HG03521 (cell line): ENCODE data around the gene ASCL3.
"Not testable (repeated sequence)": the region's sequence is repeated elsewhere in the genome, so short reads cannot be mapped to it uniquely, and the experiment has no call there.

Source experiments
- ATAC-seq: cut with Tn5 transposase; IDR thresholded peaks from one replicate; pipeline ENCODE4 v1.9.1; 2021; ENCODE audit warnings: mild to moderate bottlenecking, moderate library complexity; ENCODE audit not compliant: unreplicated experiment

The ASCL3 gene

DNA sequence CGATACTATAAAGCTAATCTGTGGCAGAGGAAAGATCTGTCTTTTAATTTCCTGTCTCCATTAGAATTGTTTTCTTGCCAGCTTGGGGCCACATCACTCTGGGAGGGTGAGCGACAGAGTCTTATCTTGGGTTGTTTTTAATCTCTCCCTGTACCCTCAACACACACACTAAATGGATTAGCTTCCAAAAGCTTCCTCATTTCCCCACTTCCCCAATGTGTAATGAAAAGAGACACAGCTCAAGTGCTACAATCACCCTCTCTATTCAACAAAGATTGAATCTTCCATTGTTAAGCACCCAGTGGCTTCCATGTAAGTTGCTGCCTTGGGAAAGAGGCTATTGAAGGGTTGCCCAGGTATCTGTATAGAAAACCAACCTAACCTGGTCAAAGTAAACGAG, 6.1 kb upstream of the ASCL3 start:
- ATAC-seq: no peak

DNA sequence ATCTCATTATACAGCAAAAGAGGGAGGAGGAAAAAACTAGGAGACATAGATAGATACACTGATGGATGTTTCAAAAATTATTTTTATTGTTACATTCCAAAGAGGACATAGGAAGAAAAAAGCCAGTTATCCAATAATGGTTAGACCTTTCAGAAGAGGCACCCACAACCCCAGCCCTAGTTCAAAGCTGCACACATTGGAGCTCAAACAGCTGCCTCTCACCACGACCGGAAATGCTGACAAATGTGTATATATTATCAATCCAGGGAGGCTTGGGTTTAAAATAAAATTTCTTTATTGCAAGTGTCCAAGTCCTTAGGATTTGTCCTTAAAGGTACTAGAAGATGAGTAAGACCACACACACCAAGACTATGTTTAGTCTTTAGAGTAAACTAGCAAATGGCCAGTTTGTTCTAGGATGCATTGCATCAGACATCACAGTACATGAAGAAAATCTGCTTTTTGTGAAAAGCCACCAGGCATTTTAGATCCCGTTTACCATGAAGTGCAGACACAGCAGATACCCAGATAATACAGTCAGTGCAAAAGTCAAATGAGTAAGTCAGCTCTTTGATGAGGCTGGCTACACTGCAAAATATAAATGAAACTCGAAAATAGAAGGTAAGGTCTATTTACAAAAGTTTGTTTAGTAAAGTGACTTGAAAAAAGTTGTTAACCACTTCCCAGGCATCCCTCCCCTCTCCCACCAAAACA, 4.6 kb upstream of the ASCL3 start:
- no peak for ATAC-seq

DNA sequence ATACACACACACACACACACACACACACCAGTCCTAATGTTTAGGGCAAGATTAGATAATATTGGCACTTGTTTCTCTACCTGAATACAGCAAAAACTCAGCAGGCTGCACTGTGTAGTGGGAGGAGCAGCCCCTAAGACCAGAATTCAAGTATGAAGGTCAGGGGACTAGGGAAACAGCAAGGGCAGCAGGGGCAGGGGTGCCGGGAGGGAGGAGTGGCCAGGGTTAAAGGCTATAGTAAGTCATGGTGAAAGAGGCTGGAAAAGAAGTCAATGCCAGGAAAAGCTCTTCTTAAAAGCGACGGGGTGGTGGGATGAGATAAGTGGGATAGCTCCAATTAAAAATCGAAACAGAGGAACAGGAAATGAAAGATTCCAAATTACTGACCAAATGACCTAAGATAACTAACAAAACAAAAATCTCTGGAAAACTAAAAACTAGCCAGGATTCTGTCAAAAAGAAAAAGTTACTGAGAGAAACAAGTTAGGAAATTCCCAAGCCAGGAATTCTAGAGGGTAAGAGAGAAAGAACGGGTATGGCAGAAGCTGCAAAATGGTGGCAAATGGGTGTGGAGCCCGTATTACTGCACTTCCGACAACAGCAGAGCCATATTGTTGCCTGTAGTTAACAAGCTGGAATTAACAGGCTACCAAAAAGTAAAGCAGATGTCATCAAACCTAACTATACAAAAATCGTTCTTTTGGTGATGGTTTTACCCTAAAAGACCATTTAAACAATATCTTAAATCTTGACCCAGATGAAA, 1.3 kb downstream of the ASCL3 start:
- ATAC-seq: no peak

DNA sequence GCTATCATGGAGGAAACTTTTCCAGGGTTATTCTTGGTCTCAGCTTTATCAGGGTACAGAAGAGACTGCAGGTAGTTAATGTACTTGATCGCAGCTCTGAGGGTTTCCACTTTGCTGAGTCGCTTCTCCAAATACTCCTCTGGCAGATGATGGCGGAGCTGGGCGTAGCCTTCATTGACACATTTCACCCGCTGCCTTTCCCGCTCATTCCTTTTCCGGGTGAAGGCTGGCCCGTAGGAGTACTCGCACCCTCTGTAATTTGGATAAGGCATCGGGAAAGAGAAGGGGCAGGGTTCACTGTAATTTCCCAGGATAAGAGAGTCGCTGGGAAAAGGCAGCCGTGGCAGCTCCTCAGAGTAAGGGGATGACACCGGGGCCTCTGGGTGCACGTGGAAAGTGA, 5.2 kb downstream of the ASCL3 start:
- ATAC-seq: no peak

DNA sequence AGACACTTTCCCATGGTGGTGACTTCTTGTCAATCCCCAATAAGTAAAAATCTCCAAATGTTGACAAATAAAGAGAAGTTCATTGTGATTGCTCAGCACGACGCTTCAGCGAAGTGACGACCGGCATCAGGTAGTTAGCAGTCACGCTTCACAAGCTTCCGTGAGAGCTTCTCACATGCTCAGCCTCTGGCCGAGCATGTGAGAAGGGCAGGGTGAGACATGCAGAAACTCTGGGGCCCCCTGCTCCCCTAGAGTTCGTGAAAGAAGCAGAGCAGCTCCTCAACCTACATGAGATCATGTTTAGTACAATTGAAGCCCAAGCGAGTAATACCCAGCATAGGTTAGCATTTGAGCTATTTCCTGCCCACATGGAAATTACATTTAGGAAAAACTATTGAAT, 5.7 kb downstream of the ASCL3 start:
- no peak for ATAC-seq

DNA sequence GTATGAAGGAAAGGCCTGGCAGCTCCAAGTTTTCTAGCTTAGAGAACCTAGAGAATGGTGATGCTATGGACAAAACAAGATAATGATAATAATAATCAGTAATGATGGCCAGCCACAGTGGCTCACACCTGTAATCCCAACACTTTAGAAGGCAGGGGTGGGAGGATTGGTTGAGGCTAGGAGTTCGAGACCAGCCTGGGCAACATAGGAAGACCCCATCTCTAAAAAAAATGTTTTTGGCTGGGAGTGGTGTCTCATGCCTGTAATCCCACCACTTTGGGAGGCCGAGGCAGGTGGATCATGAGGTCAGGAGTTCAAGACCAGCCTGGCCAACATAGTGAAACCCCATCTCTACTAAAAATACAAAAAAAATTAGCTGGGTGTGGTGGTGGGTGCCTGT, 7.0 kb downstream of the ASCL3 start:
- ATAC-seq: not testable (repeated sequence)

DNA sequence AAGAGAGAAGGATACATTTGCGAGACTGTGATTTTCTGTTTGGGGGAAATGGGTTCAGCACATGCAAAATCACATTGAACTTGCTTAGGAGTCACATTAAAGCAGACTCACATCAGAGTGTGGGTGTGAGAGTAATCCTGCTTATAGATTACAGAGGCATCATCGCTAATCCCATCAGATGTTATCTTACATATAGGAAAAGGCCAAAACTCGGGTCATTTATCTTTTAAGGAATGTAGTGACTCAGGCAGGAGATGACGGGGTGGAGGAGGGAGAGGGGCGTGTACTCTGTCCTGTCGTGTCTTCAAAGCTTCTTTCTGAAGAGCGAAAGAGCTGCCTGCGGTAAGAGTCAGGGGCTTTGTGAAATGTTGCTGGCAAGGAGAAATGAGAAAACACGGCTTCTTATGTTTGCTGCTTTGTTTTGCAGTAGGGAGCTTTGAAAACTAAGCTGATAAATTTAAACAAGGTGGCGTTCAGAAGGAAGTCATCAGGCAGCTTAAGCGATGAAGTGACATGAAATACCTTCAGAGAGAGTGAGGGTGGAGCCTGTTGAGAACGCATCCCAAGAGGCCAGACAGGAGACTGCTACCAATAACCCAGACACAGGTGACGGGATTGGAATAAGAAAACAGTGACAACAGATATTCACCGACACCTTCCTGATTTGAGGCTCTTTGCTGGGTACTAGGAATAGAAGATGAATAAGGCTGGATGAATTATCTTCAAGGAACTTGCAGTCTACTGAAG, 7.9 kb downstream of the ASCL3 start:
- no peak for ATAC-seq

DNA sequence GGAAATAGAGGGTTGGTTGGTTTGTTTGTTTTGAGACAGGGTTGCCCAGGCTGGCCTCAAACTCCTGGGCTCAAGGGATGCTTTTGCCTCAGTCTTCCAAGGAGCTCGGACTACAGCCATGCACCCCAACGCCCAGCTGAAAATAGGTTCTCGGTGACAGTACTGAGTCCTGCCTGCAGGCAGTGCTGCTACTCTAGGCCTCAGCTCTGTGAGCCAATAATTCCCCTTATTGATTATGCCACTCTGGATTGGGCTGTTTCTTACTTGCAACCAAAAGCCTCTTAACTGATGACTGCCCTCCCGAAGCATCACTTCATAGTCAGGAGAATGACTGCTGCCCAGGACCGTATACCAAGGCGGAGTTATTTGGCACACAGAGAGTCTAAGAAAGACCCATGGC, 8.9 kb downstream of the ASCL3 start:
- ATAC-seq: no peak

DNA sequence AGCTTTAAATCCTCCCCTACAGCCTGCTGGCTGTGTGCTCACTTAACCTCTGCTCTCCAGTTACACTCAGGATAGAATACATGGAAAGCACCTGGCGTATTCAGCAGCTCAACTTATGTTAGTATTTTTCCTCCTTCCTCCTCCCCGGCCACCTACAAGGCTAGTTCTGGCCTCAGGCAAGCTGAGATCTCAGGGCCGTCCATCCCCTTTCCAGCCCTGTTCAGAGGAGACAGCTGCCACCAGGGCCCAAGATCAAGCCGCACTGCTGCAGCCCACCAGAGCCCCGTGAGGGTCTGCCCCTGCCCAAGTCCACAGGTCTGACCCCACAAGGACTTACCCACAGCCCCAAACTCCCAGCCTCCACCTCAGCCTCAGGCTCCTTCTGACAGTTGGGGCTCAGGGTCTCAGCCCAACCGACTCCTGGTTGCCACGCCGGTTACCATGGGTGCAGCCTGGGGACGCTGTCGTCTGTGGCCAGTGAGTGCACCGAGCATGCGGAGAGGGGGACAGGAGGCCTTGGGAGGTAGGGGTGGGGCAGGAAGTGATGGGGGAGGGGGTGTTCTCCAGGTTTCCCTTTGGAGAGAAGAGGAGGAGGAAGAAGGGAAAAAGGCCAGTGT, 10.1 kb downstream of the ASCL3 start, which contains the start of gene C11orf16:
Gene C11orf16 (minus strand): TSS at position 384 of the 617 bp plus-strand sequence. CDS start 639 bp downstream, outside the sequence.
- ATAC-seq: no peak

DNA sequence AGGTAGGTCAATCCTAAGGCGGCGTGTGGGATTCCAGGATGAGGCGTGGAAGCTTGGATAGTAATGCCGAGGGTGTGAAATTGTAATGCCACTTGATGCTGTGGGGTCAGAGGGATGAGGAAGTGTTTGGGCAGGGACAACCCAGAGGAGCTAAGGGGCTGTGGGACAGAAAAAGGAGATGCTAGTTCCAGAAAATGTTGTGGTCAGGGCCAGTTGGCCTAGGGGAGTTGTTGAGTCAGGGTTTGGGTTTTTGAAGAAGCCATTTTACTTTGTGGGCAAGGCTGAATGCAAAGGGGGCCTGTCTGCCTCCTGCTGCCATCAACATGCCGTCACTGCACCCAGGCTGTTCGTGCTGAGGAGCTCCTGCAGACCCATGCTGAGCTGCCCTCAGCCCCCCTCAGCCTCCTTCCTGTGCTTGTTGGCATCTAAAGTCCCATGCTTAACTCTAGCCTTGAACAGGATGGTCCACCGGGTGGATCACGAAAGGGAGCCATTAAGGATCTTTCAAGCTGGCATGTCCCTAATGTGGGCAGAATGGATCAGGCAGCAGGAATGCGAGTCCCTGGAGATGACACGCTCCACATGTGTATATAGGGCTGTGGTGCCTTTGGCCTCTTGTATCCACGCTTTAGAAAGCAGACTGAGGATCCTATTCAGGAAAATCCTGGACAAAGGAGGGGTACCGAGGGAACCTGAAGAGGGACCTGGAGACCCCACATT, 12.2 kb downstream of the ASCL3 start:
- ATAC-seq: no peak

DNA sequence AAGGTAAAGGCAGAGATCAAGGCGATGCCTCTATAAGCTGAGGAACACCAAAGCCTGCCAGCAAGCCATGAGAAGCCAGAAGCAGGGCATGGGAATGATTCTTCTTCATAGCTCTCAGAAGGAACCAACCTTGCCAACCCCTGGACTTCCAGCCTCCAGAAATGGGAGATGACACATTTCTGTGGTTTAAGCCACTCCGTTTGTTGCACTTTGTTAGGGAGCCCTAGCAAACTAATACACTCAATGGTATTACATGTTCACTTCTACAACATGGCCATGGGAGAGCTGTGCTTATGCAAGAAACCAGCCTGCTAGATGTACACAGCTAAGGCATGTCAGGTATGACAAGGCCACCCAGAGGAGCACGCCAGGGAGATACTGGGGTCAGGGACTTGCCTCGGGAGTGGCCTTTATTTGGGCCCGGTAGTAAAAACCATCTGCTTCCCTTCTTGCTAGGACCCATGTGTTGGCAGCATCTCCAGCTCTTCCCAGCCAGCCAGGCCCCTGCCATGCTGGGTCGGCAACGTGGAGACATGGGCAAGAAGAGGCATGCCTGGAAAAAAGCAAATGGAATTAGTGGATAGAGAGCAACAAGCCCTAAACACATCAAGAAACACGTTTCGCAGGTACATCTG, 13.7 kb downstream of the ASCL3 start:
- ATAC-seq: no peak

DNA sequence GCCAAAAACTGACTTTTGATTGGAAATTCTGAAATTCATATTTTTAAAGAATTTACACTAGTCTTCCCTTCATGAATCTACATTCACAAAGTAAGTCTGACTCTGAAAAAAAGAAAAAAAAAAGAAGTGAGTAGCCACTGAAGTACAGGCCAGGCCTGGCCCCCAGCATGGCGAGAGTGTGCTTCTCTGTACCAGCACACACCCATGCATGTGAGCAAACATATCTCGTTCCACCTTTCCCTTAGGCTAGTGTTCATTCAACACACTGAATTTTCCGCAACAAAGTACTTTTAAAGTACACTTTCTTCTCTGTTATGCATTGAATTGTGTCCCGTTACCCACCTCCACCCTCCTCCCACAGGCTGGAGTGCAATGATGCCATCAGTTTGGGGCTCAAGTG, 14.6 kb downstream of the ASCL3 start:
- ATAC-seq: no peak

DNA sequence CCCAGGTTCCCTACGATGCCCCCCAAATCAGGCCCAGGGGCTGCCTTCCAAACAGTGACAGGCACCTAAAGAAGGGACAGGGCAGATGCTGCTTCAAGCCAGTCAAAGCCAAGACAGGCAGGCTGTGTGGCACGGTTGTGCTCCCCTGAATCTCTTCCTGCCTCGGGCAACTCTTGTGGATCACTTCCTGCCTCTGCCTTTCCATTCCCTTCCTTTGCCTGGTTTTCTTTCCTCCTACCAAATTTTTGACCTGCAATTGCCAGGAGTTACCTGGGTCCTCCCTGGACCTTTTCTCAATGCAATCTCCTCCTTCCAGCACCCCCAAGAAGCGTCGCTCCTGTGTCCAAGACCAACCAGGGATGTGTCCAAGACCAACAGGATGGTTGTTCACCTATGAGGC, 15.6 kb downstream of the ASCL3 start:
- ATAC-seq: no peak

DNA sequence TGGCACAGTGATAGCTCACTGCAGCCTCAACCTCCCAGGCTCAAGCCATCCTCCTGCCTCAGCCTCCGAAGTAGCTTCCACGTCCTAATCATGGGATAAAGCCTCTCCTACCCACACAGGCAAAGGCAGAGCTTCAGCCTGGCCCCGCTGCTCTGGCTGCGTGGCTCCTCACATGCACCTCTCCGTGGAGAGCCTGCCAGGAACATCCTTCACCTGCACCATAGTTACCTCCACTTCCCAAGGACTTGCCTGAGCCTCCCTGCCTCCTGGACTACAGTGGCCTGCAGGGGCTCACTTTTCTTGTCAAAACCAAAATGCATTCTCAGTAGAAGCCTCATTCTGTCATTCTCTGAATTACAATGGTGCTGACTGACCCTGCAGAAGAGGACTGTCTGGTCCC, 16.6 kb downstream of the ASCL3 start:
- ATAC-seq: no peak

DNA sequence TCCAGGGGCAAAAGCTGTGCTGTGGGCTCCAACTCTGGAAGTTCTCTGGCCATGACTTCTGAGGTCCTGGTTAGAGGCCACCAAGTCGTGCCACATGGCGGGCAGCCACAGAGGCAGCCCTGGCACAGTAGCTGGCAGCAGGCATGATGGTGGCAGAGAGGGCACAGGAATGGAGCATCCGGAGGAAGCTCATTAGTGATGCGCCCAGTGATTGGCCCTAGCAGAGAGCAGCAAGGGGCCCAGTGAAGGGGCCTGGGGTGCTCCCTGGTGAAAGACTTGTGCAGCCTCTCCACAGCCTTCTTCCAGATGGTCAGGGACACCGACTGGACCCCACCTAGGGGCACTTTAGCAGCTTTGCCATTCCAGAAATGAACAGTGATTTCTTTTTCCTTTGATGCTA, 17.1 kb downstream of the ASCL3 start:
- ATAC-seq: no peak

DNA sequence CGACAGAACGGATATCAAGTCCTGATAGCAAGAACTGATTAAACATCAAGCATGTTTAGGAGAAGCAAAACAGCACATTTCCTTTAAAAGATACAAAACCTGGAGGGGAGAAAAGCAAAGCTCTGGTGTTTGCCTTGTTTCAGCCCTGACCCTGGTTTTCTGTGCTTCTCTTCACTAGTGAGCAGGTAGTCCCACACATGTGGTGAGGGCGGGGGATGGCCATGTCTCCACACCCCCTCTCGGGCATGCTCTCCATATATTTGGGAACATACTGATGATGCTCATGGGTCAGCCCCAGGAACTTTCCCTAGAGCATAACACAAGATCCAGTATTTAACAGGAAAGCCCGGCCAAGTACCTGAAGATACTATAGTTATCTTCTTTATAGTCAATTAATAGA, 20.1 kb downstream of the ASCL3 start:
- no peak for ATAC-seq

DNA sequence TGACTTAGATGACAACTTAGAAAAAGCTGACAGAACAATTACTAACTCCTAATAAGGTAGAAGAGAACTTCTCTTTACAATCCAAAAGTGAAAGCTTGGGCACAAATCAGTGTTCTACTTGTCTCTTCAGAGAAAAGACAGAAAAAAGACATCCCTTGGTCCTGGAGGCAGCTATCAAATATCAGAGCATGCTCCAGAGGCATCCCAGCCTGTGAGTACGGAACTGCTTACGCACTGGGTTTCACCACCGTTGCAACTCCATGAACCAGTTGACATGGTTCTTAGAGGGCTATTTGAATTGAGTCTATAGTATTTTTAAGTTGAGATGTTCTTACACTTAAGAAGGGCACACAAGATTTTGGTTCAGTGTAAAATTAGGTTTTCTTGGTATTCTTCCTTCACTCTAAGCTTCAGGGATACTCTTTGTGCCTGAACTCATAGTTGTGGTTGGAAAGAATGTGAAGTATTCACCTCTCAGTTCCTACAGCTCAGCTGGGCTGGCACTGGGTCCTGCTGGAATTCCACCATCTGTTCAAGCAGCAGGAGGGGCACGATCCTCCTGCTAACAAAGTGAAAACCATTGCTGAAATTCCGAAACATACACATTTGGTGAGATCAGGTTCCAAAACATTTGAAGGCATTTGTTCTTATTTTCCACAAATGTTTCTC, 25.5 kb downstream of the ASCL3 start:
- no peak for ATAC-seq

DNA sequence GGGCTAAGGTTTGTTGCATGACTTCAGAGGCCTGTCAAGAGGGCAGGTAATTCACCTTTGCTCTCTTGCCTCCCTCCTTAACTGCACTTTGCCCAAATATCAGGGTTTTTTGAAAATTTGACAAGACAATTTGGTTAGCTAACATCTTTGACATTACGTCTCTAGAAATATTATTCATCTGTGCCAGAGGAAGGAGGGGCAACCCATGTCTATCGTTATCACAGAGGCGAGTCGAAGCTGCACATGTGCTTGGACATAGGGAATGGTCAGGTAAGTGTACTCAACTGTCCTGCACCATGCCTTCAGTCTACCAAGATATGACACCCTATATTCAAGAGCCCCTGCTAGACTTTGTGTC, 28.2 kb downstream of the ASCL3 start:
- no peak for ATAC-seq

DNA sequence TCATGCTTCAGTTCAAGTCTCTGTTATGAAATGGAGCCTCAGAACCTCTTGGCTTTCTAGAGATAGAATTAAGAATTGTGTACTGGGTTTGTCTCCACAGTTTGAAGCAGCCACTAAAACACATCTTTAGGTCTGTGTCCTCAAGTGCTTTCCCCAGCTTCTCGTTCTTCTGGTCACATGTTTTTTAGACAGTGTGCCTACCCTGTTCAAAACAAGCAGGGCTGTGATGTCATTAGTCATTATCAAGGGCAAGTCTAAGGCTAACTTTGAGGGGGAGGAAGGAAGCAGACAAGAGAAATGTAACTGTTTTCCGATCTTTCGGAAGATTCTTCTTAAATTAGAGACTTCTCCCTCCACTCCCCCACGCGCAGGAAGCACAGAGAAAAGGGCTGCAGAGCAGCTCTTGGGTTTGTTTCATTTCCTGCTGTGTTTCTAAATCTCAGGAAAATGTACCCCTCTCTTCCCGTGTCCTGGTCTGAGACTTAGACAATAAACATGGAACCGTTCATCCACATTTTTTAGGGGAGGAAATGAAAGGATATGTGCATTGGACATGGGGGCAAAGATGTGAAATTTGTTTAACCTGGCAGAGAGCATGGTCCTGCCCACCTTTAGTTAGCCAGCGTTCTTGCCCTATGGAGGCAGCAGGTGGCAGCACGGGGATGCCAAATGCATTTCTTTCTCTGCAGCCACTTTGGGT, 28.7 kb downstream of the ASCL3 start:
- no peak for ATAC-seq
